Activated gamma-delta T cell treated with anti-CD3 and anti-CD28 coated beads, Interleukin-2, amount 50 U/mL, for 16 hours (primary cell): ENCODE results near the gene FGGY.

ENCODE experiments used
- DNase-seq: peaks from one replicate; pipeline ENCODE4 v3.0.0-alpha.2; 2020; ENCODE audit warnings: low read depth

Gene FGGY

GRCh38 chr1:59414406-59415133 is 117.7 kb downstream of the FGGY start:
- DNase-seq: no peak

DNA sequence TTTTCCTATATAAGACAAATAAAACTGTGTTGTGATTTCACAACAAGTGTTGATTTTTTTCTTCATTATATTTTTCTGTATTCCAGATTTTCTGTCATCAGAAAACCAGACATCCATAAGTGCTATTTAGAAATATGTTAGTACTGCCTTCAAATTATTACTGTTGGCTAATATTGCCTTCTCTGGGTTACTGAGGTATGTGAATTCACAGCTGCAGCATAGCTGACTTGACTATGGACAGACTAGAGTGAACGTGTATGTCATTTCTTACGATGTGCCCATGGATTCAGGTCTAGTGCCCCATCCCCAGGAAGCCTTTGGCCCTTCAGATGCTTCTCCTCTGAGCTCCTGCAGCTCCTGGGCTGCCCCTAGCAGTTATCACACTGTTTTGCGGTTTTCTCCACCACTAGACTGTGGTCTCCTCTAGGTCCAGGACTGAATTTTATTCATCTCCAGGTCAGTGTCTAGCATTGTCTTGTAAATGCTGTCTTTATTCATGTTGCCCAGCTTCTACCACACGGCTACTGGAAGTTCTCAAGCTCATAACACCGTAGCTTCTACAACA is 118.5 kb downstream of the FGGY start:
- DNase-seq: no peak

DNA sequence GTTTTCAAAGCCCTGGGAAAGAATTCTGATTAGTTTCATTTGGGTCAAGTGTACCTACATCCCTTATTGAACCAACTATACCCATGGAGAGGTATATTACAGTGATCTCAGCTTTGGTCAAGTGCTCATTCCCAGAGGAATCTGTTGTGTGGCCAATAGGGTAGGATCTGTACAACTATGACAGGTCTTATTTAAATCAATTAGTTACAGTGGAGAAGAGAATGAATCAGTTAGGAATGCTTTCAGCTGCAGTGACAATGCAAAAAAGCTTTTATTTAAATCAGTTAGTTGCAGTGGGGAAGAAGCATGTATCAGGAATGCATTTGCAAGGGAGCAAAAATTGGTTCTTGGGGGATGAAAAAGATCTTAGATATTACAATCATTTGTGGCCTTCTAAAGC is 119.0 kb downstream of the FGGY start:
- no peak for DNase-seq

DNA sequence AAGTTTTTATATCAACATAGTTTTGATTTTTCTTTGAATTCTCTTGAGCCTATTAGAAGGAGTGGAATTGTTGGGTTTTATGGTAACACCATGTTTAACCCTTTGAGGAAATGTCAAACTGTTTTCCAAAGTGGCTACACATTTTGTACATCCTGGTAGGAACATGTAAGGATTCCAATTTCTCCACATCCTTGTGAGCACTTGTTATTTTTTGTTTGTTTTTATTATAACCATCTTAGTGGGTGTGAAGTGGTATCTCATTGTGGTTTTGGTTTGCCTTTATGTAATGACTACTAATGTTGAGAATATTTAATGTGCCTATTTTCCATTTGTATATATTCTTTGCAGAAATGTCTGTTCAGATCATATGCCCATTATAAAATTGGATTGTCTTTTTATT is 120.5 kb downstream of the FGGY start:
- DNase-seq: no peak

- DNase-seq: no peak
Measured at GRCh38 chr1:59418363-59419144, 121.7 kb downstream of the FGGY start.

GRCh38 chr1:59419361-59420140 is 122.7 kb downstream of the FGGY start:
- no peak for DNase-seq

DNA sequence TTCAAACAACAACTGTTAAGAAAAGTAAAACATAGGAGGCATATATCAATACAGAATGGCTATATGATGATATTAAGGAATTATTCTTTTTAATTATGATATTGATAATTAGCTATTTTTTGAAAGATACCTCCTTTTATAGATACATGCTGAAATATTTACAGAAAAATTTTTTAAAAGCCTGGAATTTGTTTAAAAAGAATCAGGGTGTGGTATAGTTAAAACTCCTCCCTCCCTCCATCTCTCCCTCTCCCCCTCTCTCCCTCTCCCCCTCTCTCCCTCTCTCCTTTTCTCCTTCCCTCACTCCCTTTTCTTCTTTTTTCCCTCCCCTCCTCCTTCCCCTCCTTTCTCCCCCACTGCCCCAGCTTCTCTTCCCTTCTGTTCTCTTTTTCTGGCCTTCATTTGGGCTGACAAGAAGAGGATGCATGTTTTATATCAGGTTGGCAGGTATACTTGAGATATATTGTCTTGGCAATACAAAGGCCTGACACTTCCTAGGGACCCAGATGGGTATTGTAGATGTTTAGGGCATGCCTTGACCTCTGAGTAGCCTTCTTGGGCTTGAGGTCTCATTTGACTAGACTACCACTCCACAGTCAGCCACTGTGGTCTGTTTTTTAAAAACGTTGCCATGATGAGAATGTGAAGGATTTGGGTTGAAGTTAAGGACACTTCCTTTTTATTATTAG is 124.5 kb downstream of the FGGY start:
- DNase-seq: no peak

DNA sequence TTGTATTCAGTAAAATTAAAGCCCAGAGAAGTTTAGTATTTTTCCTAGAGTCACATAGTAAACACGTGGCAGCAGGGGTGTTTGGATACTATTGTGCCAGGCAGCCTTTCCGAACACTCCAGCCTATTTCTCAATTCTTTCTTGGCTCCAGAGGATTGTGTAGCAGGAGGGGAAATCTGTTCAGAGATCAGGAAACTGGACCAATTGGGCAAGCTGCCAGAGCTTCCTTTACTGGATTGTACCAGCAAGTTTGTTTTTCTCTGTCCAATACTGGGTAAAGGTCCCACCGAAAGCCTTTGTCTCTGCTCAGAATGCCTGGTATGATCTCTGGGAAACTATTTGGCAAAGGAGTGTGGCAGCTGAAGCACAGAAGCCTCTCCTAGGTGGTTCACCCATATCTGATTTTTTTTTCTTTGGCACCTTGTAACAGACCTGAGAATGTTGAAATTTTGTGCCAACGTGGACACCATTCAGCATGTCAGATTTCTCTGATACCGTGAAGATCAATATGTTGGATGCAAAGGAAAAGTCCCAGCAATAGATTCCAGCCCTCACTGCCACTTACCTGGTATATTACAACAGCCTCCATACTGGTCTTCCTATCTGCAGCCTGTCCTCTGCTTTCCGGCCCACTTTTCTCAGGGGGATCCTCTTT is 126.2 kb downstream of the FGGY start:
- no peak for DNase-seq

GRCh38 chr1:59427155-59427554 is 130.3 kb downstream of the FGGY start:
- DNase-seq: no peak

- no peak for DNase-seq
Measured at GRCh38 chr1:59427784-59428183, 130.9 kb downstream of the FGGY start.

DNA sequence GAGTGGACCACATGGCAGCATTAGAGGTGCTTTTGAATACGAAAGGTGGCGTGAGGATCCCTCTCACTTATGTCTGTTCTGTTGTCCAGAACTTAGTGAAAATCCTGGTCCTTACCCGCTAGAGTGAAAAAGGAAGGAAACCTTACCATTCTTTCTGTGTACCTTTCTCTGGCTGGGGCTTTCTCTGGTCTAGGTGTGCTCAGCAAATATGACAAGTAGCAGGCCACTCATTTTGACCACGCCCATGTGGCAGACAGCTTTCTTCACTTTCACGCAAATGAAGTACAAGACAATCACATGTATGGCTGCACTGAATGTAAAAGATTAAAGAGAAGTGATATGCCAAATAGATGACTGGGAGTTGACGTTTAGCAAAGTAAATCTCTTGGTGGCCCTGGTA is 131.9 kb downstream of the FGGY start:
- DNase-seq: no peak

DNA sequence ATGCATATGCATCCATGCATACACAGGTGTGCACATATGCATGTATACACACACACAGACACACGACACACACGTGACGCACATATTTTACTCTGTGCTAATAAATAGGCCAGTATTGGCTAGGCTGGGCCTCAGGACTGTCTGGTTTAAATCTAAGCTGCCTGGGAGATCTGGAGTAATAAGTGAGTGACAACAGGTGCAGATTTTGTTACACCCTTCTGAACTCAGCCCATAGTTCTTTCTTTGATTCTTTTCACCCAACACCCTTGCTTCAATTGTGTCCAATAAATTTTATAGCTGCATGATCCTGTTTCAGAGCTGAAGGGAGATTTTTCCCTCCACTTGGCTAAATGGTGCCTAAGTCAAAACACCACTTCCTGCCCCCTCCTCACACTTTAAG is 132.8 kb downstream of the FGGY start:
- no peak for DNase-seq

DNA sequence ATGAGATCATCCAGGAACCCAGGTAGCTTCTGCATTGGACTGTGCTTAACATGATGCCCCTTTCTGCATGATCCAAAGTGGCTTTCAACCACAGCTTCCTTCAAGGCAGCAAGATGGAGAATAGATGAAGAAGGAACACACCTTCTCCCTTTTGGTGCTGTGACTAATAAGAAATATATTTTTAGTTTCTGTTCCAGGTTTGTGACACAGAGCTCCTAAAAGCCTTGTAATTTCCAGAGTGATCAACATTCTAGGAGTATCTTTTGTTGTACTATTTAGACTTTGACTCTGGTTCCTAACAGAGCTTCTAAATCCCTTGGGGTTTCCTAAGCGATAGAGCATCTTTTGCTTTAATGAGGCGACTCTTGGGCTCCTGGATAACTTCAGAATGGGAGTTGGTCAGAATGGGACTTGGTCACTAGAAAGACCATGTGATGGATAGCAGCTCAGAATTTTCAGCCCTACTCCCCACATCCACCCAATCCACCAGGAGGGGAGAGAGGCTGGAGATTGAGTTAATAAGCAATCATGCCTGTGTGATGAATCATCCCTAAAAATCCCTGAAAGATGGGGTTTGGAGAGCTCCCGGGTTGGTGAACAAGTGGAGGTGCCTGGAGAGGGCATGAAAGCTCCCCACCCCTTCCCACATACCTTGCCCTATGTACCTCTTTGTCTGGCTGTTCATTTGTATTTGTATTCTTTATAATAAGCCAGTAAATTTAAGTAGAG is 134.8 kb downstream of the FGGY start:
- no peak for DNase-seq

- DNase-seq: no peak
Measured at GRCh38 chr1:59432531-59433439, 135.9 kb downstream of the FGGY start.

DNA sequence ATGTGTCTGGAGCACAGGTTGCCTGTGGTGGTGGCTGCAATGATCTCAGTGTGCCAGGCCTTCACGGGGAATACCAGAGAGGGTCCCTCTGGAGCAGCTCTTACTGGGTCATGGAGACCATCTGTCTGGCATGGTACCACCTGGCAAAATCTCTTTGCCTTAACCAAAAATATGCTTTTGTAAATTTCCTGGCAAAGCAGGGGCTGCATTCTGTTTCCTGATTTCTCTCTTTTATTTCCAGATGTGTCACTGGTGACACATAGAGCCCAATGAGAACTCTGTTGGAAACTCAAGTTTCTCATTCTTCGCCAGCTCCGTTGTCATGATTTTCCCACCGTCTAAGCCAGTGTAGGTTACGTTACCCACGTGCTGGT is 136.5 kb downstream of the FGGY start:
- no peak for DNase-seq

DNA sequence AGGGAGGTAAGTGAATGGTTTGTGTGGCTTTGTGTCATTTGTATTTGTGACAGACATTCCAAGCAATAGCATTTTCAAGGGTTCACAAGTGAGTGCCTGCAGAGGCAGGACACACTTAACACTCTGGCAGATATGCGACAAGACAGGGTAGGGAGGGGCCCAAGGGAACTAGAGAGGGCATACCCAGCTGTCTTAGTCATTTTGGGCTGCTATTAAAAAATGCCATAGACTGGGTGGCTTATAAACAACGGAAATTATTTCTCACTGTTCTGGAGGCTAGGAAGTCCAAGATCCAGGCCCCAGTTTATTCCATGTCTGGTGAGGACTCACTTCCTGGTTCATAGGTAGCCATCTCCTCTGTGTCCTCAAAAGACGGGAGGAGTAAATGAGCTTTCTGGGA is 137.4 kb downstream of the FGGY start:
- no peak for DNase-seq

GRCh38 chr1:59436637-59437036 is 139.7 kb downstream of the FGGY start:
- DNase-seq: no peak

GRCh38 chr1:59438058-59438560 is 141.2 kb downstream of the FGGY start:
- no peak for DNase-seq

DNA sequence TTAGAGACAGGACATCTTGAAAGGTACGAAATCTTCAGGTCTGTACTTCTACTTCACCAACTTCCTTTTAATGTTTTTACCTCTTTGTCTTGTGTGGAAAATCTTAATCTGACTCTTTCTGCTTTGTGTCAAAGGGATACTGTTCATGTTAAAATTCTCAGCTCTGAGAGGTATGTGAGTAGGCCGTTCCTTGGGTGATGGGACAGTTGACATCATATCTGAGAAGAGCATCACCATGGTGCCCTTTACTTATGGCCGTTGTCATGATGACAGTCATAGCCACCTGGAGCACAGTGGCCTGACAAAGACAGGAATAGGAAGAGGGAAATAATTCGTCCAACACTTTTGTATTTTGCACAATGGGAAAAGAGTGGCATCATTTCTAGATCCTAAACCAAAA is 145.6 kb downstream of the FGGY start:
- no peak for DNase-seq

DNA sequence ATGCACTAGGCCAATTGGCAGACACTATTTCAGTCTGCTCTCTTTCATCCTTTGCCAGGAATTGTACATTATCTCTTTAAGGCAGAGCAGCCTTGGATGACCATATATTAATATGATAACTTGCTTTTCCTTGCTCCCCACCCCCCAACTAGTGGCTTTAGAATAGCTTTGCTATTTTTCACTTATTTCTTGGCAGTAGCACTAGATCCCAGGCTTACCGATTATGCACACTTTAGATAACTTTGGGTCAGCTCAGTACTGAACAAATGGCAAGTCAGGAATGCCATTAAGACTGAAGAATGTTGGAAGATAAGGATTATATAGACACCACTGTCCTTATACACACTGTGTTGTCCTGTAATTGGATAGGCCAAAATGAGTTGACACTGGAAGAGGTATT is 146.4 kb downstream of the FGGY start:
- DNase-seq: no peak
